A673 (cell line): ENCODE data around the gene FGD6.

Experiments
- CTCF ChIP-seq: fragments of 300-800, 200-600 bp; sonication (generic); conservative IDR thresholded peaks from 2 replicates; pipeline ENCODE4 v1.5.1; 2017; ENCODE audit warnings: low read depth, mild to moderate bottlenecking, antibody characterized with exemption, low read length, moderate library complexity, mixed read lengths
- EZH2 ChIP-seq: fragments of 200-600 bp; sonication (generic); IDR thresholded peaks from 2 replicates; pipeline ENCODE4 v1.6.1; 2017; ENCODE audit warnings: borderline replicate concordance, low read depth, mild to moderate bottlenecking, mixed read lengths, antibody characterized with exemption, low read length; ENCODE audit not compliant: poor library complexity, severe bottlenecking

GRCh38 chr12:95243497-95244183, 26.4 kb upstream of the FGD6 start:
- no peak for TF ChIP-seq CTCF
- no peak for TF ChIP-seq EZH2
